DOHH2 (cell line): ENCODE data around the gene GABRG3.

Source experiments
- H3F3A ChIP-seq: fragments of 200-600 bp; sonication (generic), shearing (Covaris generic); 2 replicates; pipeline ENCODE4 v1.6.0; 2016; ENCODE audit warnings: antibody characterized with exemption, mild to moderate bottlenecking; ENCODE audit not compliant: control insufficient read depth, insufficient read depth
- H3K27ac ChIP-seq: fragments of 200-600 bp; sonication (generic); 2 replicates; pipeline ENCODE4 v1.5.1; 2014; ENCODE audit warnings: low read depth, mild to moderate bottlenecking, low read length, moderate library complexity
- H3K27me3 ChIP-seq: fragments of 200-600 bp; sonication (generic); 2 replicates; pipeline ENCODE4 v1.6.1; 2014; ENCODE audit warnings: mild to moderate bottlenecking, low read length, mixed read lengths; ENCODE audit not compliant: control insufficient read depth
- H3K36me3 ChIP-seq: fragments of 200-600 bp; sonication (generic); 2 replicates; pipeline ENCODE4 v1.6.1; 2014; ENCODE audit warnings: mild to moderate bottlenecking, low read length, moderate library complexity, mixed read lengths; ENCODE audit not compliant: control insufficient read depth
- H3K4me1 ChIP-seq: fragments of 200-600 bp; sonication (generic); 2 replicates; pipeline ENCODE4 v1.6.1; 2014; ENCODE audit warnings: mild to moderate bottlenecking, low read length, mixed read lengths; ENCODE audit not compliant: control insufficient read depth
- H3K4me2 ChIP-seq: fragments of 200-600 bp; sonication (generic); 2 replicates; pipeline ENCODE4 v1.6.0; 2014; ENCODE audit warnings: mild to moderate bottlenecking, low read length, moderate library complexity
- H3K4me3 ChIP-seq: fragments of 200-600 bp; sonication (generic); 2 replicates; pipeline ENCODE4 v1.5.1; 2014; ENCODE audit warnings: mild to moderate bottlenecking, low read length, mixed read lengths
- H3K79me2 ChIP-seq: fragments of 200-600 bp; sonication (generic); 2 replicates; pipeline ENCODE4 v1.6.1; 2014; ENCODE audit warnings: mild to moderate bottlenecking, low read length, mixed read lengths; ENCODE audit not compliant: control insufficient read depth
- H3K9me2 ChIP-seq: fragments of 200-600 bp; sonication (generic); replicated peaks from 2 replicates; pipeline ENCODE4 v1.6.1; 2014; ENCODE audit warnings: mild to moderate bottlenecking, low read length, mixed read lengths; ENCODE audit not compliant: control insufficient read depth
- H3K9me3 ChIP-seq: fragments of 200-600 bp; sonication (generic); 2 replicates; pipeline ENCODE4 v1.6.1; 2014; ENCODE audit warnings: antibody characterized with exemption, low read length, mixed read lengths; ENCODE audit not compliant: control insufficient read depth, insufficient read depth
- H4K20me1 ChIP-seq: fragments of 200-600 bp; sonication (generic); 2 replicates; pipeline ENCODE4 v1.6.0; 2014; ENCODE audit warnings: low read depth, mild to moderate bottlenecking, antibody characterized with exemption, low read length, moderate library complexity; ENCODE audit not compliant: control insufficient read depth, insufficient read depth
- CTCF ChIP-seq: fragments of 200-600 bp; sonication (generic); IDR thresholded peaks from one replicate; pipeline ENCODE4 v1.5.1; 2014; ENCODE audit warnings: antibody characterized with exemption, mild to moderate bottlenecking, low read depth, low read length; ENCODE audit not compliant: poor library complexity, severe bottlenecking
- EZH2phosphoT487 ChIP-seq: fragments of 200-600 bp; sonication (generic); IDR thresholded peaks from 2 replicates; pipeline ENCODE4 v1.6.1; 2017; ENCODE audit warnings: borderline replicate concordance, mild to moderate bottlenecking, antibody characterized with exemption, low read length, moderate library complexity, mixed read lengths

Gene GABRG3

GRCh38 chr15:27121672-27122071, 150.7 kb downstream of the GABRG3 start:
- Histone ChIP-seq H3K4me2 (no peak overlapping the region), H3K9me3 (peaks cover 20% of the 10 kb centered on the region), H3K4me1 (no peaks in the 10 kb centered on the region), H3K4me3 (no peak overlapping the region), H3K36me3 (no peaks in the 10 kb centered on the region), H3K27ac (no peak overlapping the region), H4K20me1 (no peaks in the 10 kb centered on the region), H3K9me2 (no peaks in the 10 kb centered on the region), H3F3A (no peaks in the 10 kb centered on the region), H3K27me3 (no peaks in the 10 kb centered on the region), H3K79me2 (no peaks in the 10 kb centered on the region)
- no peak for TF ChIP-seq EZH2phosphoT487
- TF ChIP-seq CTCF, result no peak

- Histone ChIP-seq H3K9me3 (peaks cover 19% of the 10 kb centered on the region), H3K4me3 (no peak overlapping the region), H3K4me2 (no peak overlapping the region), H3K27me3 (no peaks in the 10 kb centered on the region), H3K79me2 (no peaks in the 10 kb centered on the region), H3K9me2 (no peaks in the 10 kb centered on the region), H4K20me1 (no peaks in the 10 kb centered on the region), H3K4me1 (no peaks in the 10 kb centered on the region), H3K36me3 (no peaks in the 10 kb centered on the region), H3F3A (no peaks in the 10 kb centered on the region), H3K27ac (no peak overlapping the region)
- TF ChIP-seq EZH2phosphoT487 (no peak), CTCF (no peak)
Observed at GRCh38 chr15:27123291-27123690, 152.3 kb downstream of the GABRG3 start.

- no peak for TF ChIP-seq EZH2phosphoT487
- no peak for TF ChIP-seq CTCF
- no peaks in the 10 kb centered on the region for H3K36me3 ChIP-seq
- H3F3A ChIP-seq, result no peaks in the 10 kb centered on the region
- no peaks in the 10 kb centered on the region for H3K27me3 ChIP-seq
- H3K4me1 ChIP-seq, result no peaks in the 10 kb centered on the region
- no peak overlapping the region for H3K4me3 ChIP-seq
- no peak overlapping the region for H3K27ac ChIP-seq
- no peaks in the 10 kb centered on the region for H3K79me2 ChIP-seq
- no peak overlapping the region for H3K4me2 ChIP-seq
- H3K9me2 ChIP-seq, result no peaks in the 10 kb centered on the region
- H4K20me1 ChIP-seq, result no peaks in the 10 kb centered on the region
- H3K9me3 ChIP-seq, result peaks cover 18% of the 10 kb centered on the region
Observed at GRCh38 chr15:27123808-27124207, 152.8 kb downstream of the GABRG3 start.
